Measurements from ENCODE around the gene NEGR1.

The NEGR1 gene

GRCh38 chr1:71986160-71986559 is 296.2 kb downstream of the NEGR1 start:
- Mint-ChIP-seq H3K27me3 (no peaks in the 10 kb centered on the region), H3K9me3 (peaks cover 5% of the 10 kb centered on the region), H3K27ac (no peak overlapping the region), H3K36me3 (no peaks in the 10 kb centered on the region), H3K4me3 (no peak overlapping the region), H3K4me1 (no peaks in the 10 kb centered on the region)

GRCh38 chr1:71980556-71980955 is 301.8 kb downstream of the NEGR1 start:
- Mint-ChIP-seq H3K27me3 (no peaks in the 10 kb centered on the region), H3K36me3 (no peaks in the 10 kb centered on the region), H3K4me1 (no peaks in the 10 kb centered on the region), H3K27ac (no peak overlapping the region), H3K4me3 (no peak overlapping the region), H3K9me3 (peaks cover 4% of the 10 kb centered on the region)

- peaks cover 4% of the 10 kb centered on the region for H3K9me3 Mint-ChIP-seq
- no peaks in the 10 kb centered on the region for H3K27me3 Mint-ChIP-seq
- no peaks in the 10 kb centered on the region for H3K4me1 Mint-ChIP-seq
- H3K36me3 Mint-ChIP-seq: no peaks in the 10 kb centered on the region
- H3K4me3 Mint-ChIP-seq: no peak overlapping the region
- H3K27ac Mint-ChIP-seq: no peak overlapping the region
Observed at GRCh38 chr1:71979882-71980281, 302.5 kb downstream of the NEGR1 start.

- H3K27me3 Mint-ChIP-seq: no peaks in the 10 kb centered on the region
- H3K36me3 Mint-ChIP-seq: no peaks in the 10 kb centered on the region
- H3K27ac Mint-ChIP-seq: no peak overlapping the region
- no peak overlapping the region for H3K4me3 Mint-ChIP-seq
- peaks cover 4% of the 10 kb centered on the region for H3K9me3 Mint-ChIP-seq
- H3K4me1 Mint-ChIP-seq: no peaks in the 10 kb centered on the region
Observed at GRCh38 chr1:71967670-71968069, 314.7 kb downstream of the NEGR1 start.

- peaks cover 4% of the 10 kb centered on the region for H3K9me3 Mint-ChIP-seq
- no peaks in the 10 kb centered on the region for H3K4me1 Mint-ChIP-seq
- no peak overlapping the region for H3K4me3 Mint-ChIP-seq
- H3K36me3 Mint-ChIP-seq: no peaks in the 10 kb centered on the region
- H3K27ac Mint-ChIP-seq: no peak overlapping the region
- no peaks in the 10 kb centered on the region for H3K27me3 Mint-ChIP-seq
Observed at GRCh38 chr1:71964188-71964587, 318.2 kb downstream of the NEGR1 start.

GRCh38 chr1:71956613-71957285 is 325.6 kb downstream of the NEGR1 start:
- no peak overlapping the region for H3K4me3 Mint-ChIP-seq
- no peaks in the 10 kb centered on the region for H3K4me1 Mint-ChIP-seq

GRCh38 chr1:71950579-71950978 is 331.8 kb downstream of the NEGR1 start:
- Mint-ChIP-seq H3K27ac (no peak overlapping the region), H3K4me3 (no peak overlapping the region), H3K9me3 (peaks cover 5% of the 10 kb centered on the region), H3K36me3 (no peaks in the 10 kb centered on the region), H3K27me3 (no peaks in the 10 kb centered on the region), H3K4me1 (no peaks in the 10 kb centered on the region)

More at GRCh38 chr1:71956613-71957285, 325.6 kb downstream of the NEGR1 start:
- H3K27me3 Mint-ChIP-seq: no peaks in the 10 kb centered on the region
- H3K9me3 Mint-ChIP-seq: peaks cover 4% of the 10 kb centered on the region
- no peaks in the 10 kb centered on the region for H3K36me3 Mint-ChIP-seq
- no peak overlapping the region for H3K27ac Mint-ChIP-seq

- Mint-ChIP-seq H3K4me1 (no peaks in the 10 kb centered on the region), H3K36me3 (no peaks in the 10 kb centered on the region), H3K4me3 (no peak overlapping the region), H3K27ac (no peak overlapping the region), H3K9me3 (peaks cover 5% of the 10 kb centered on the region), H3K27me3 (no peaks in the 10 kb centered on the region)
Observed at GRCh38 chr1:71949681-71950080, 332.7 kb downstream of the NEGR1 start.

- no peaks in the 10 kb centered on the region for H3K27me3 Mint-ChIP-seq
- no peaks in the 10 kb centered on the region for H3K36me3 Mint-ChIP-seq
- H3K9me3 Mint-ChIP-seq: peaks cover 5% of the 10 kb centered on the region
- H3K27ac Mint-ChIP-seq: no peak overlapping the region
- no peaks in the 10 kb centered on the region for H3K4me1 Mint-ChIP-seq
- no peak overlapping the region for H3K4me3 Mint-ChIP-seq
Observed at GRCh38 chr1:71948561-71948960, 333.8 kb downstream of the NEGR1 start.

GRCh38 chr1:71944006-71944405 is 338.3 kb downstream of the NEGR1 start:
- Mint-ChIP-seq H3K27me3 (no peaks in the 10 kb centered on the region), H3K4me3 (no peak overlapping the region), H3K9me3 (no peaks in the 10 kb centered on the region)

GRCh38 chr1:71940261-71940660 is 342.1 kb downstream of the NEGR1 start:
- no peaks in the 10 kb centered on the region for H3K27me3 Mint-ChIP-seq
- H3K4me1 Mint-ChIP-seq: no peaks in the 10 kb centered on the region
- H3K9me3 Mint-ChIP-seq: no peaks in the 10 kb centered on the region
- no peaks in the 10 kb centered on the region for H3K36me3 Mint-ChIP-seq
- no peak overlapping the region for H3K4me3 Mint-ChIP-seq
- H3K27ac Mint-ChIP-seq: no peak overlapping the region

More at GRCh38 chr1:71944006-71944405, 338.3 kb downstream of the NEGR1 start:
- no peak overlapping the region for H3K27ac Mint-ChIP-seq
- H3K36me3 Mint-ChIP-seq: no peaks in the 10 kb centered on the region
- no peaks in the 10 kb centered on the region for H3K4me1 Mint-ChIP-seq

- Mint-ChIP-seq H3K4me1 (no peaks in the 10 kb centered on the region), H3K4me3 (no peak overlapping the region), H3K27me3 (no peaks in the 10 kb centered on the region), H3K36me3 (no peaks in the 10 kb centered on the region), H3K9me3 (no peaks in the 10 kb centered on the region), H3K27ac (no peak overlapping the region)
Observed at GRCh38 chr1:71930511-71930910, 351.8 kb downstream of the NEGR1 start.

GRCh38 chr1:71921935-71922559 is 360.3 kb downstream of the NEGR1 start:
- H3K27me3 Mint-ChIP-seq: no peaks in the 10 kb centered on the region
- no peaks in the 10 kb centered on the region for H3K36me3 Mint-ChIP-seq
- no peaks in the 10 kb centered on the region for H3K9me3 Mint-ChIP-seq
- H3K4me1 Mint-ChIP-seq: no peaks in the 10 kb centered on the region
- no peak overlapping the region for H3K27ac Mint-ChIP-seq
- no peak overlapping the region for H3K4me3 Mint-ChIP-seq

- Mint-ChIP-seq H3K36me3 (no peaks in the 10 kb centered on the region), H3K9me3 (no peaks in the 10 kb centered on the region), H3K27me3 (no peaks in the 10 kb centered on the region), H3K27ac (no peak overlapping the region), H3K4me1 (no peaks in the 10 kb centered on the region), H3K4me3 (no peak overlapping the region)
Observed at GRCh38 chr1:71921204-71921603, 361.1 kb downstream of the NEGR1 start.

- Mint-ChIP-seq H3K27me3 (no peaks in the 10 kb centered on the region), H3K27ac (no peak overlapping the region), H3K4me3 (no peak overlapping the region), H3K36me3 (no peaks in the 10 kb centered on the region), H3K9me3 (no peaks in the 10 kb centered on the region), H3K4me1 (no peaks in the 10 kb centered on the region)
Observed at GRCh38 chr1:71920556-71920955, 361.8 kb downstream of the NEGR1 start.

GRCh38 chr1:71919811-71920509 is 362.4 kb downstream of the NEGR1 start:
- no peak overlapping the region for H3K27ac Mint-ChIP-seq

More at GRCh38 chr1:71919811-71920509, 362.4 kb downstream of the NEGR1 start:
- Mint-ChIP-seq H3K4me1 (no peaks in the 10 kb centered on the region), H3K36me3 (no peaks in the 10 kb centered on the region), H3K9me3 (no peaks in the 10 kb centered on the region), H3K27me3 (no peaks in the 10 kb centered on the region), H3K4me3 (no peak overlapping the region)
